WTC11 (cell line): ENCODE measurements around the gene CDKL2. TPM values are rescaled to one million over a fixed set of nuclear protein-coding genes. Genes with fewer than 3 reads are reported as not detected.
A peak's percentile ranks its signal among the peaks of the same experiment; 100 is the strongest.

Source experiments
- ATAC-seq: fragments of 200-7000 bp; cut with Tn5 transposase; 2 replicates; pipeline ENCODE4 v1.10.0; 2021; ENCODE audit warnings: mild to moderate bottlenecking, moderate library complexity
- CTCF ChIA-PET: fragments of 300-600 bp; sonication (Branson Sonifier 250); formaldehyde crosslinking; loops from one replicate; lab custom pipeline; 2021; ENCODE audit warnings: antibody characterized with exemption; lab: Charles Lee
- POLR2A ChIA-PET: fragments of 350-600 bp; sonication (Branson Sonifier 250); formaldehyde crosslinking; loops from one replicate; lab custom pipeline; 2021; ENCODE audit warnings: antibody characterized with exemption; lab: Charles Lee
- DNase-seq: peaks from one replicate; pipeline ENCODE4 v3.0.0; 2021; ENCODE audit warnings: low spot score
- H3K27ac Mint-ChIP-seq: 2 replicates; pipeline ENCODE4 v1.8.0; 2021; ENCODE audit warnings: mixed read lengths
- H3K27me3 Mint-ChIP-seq: 2 replicates; pipeline ENCODE4 v1.8.0; 2021; ENCODE audit warnings: low read depth, mild to moderate bottlenecking, moderate library complexity, mixed read lengths
- H3K36me3 Mint-ChIP-seq: 2 replicates; pipeline ENCODE4 v1.8.0; 2021; ENCODE audit warnings: mixed read lengths
- H3K4me1 Mint-ChIP-seq: 2 replicates; pipeline ENCODE4 v1.8.0; 2022; ENCODE audit warnings: mixed read lengths
- H3K4me3 Mint-ChIP-seq: 2 replicates; pipeline ENCODE4 v1.8.0; 2021; ENCODE audit warnings: mild to moderate bottlenecking, moderate library complexity, mixed read lengths
- H3K9me3 Mint-ChIP-seq: 2 replicates; pipeline ENCODE4 v1.8.0; 2021; ENCODE audit warnings: mixed read lengths
- ESRRA ChIP-seq: sonication (generic); formaldehyde crosslinking; IDR thresholded peaks from 2 replicates; pipeline ENCODE4 v1.8.1; 2022; ENCODE audit warnings: mild to moderate bottlenecking, missing genetic modification reagents, borderline replicate concordance
- FOXJ3 ChIP-seq: sonication (generic); formaldehyde crosslinking; IDR thresholded peaks from 2 replicates; pipeline ENCODE4 v1.9.0; 2021; ENCODE audit warnings: missing genetic modification reagents, mild to moderate bottlenecking, borderline replicate concordance
- FOXP1 ChIP-seq: sonication (generic); formaldehyde crosslinking; IDR thresholded peaks from 2 replicates; pipeline ENCODE4 v1.8.0; 2022; ENCODE audit warnings: missing genetic modification reagents, mild to moderate bottlenecking, moderate library complexity, borderline replicate concordance
- MXD4 ChIP-seq: fragments of 250-450 bp; sonication (Bioruptor Pico); IDR thresholded peaks from 2 replicates; pipeline ENCODE4 v1.8.0; 2021; ENCODE audit warnings: mild to moderate bottlenecking, moderate library complexity, borderline replicate concordance
- MYBL2 ChIP-seq: sonication (generic); formaldehyde crosslinking; IDR thresholded peaks from 2 replicates; pipeline ENCODE4 v1.8.1; 2023; ENCODE audit warnings: mild to moderate bottlenecking, moderate library complexity, missing genetic modification reagents
- NR3C1 ChIP-seq: sonication (generic); formaldehyde crosslinking; conservative IDR thresholded peaks from 2 replicates; pipeline ENCODE4 v1.8.1; 2023; ENCODE audit warnings: low read depth, mild to moderate bottlenecking, missing genetic modification reagents
- SP1 ChIP-seq: sonication (generic); formaldehyde crosslinking; conservative IDR thresholded peaks from 2 replicates; pipeline ENCODE4 v1.8.1; 2022; ENCODE audit warnings: missing genetic modification reagents
- total RNA-seq: library from RNA; stranded (reverse); gene quantifications from 3 replicates; pipeline ENCODE4 v1.2.3, GENCODE V29; 2021
- TF ChIP-seq, protein P1 (sequence below): sonication (generic); formaldehyde crosslinking; IDR thresholded peaks from 2 replicates; pipeline ENCODE4 v1.8.1; 2023; ENCODE audit warnings: mild to moderate bottlenecking, missing genetic modification reagents, borderline replicate concordance
- TF ChIP-seq, protein P2 (sequence below): fragments of 250-450 bp; sonication (Bioruptor Pico); IDR thresholded peaks from 2 replicates; pipeline ENCODE4 v1.9.0; 2021; ENCODE audit warnings: mild to moderate bottlenecking
- TF ChIP-seq, protein P3 (sequence below): sonication (generic); formaldehyde crosslinking; IDR thresholded peaks from 2 replicates; pipeline ENCODE4 v1.8.1; 2023; ENCODE audit warnings: mild to moderate bottlenecking, moderate library complexity, missing genetic modification reagents

Gene CDKL2
- total RNA-seq, 1 experiment from 2014 or later: 1.7 TPM

DNA sequence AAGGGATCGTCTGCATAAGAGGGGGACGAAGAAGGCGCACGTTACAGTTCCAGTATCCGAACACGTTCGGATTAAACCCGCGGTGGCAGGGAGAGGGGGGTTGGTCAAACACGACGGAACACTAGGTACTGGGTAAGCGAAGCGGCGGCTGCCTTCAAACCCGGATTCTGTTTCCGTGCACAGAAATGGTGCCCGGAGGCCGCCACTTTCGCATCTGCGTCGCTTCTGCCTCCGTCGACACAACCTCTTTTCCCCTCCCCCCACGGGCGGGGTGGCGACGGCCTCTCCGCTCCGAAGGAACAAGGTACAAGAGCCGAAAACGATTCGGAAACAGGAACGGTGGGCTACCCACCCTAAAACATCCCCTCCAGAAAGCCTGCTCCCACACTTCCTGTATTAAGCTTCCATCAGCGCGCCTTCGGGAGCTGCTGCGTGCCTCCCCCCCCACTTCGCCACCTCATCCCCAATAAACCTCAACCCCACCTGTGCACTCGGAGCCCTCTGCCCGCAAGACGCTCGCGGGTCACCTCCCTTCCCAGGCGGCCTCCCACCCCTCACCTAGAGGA is 42.2 kb upstream of the CDKL2 start:
- H3K27me3 Mint-ChIP-seq: no peaks in the 10 kb centered on the region
- ATAC-seq (no peak), DNase-seq (peak; percentile 60)
- H3K27ac Mint-ChIP-seq: peak overlapping the region; percentile 100
- CTCF ChIA-PET: interaction anchor here (0.6 to 1.4 kb wide), 3 partner anchors 19 to 175 kb away, joined by 3 to 5 read pairs (median 3); no protein-coding TSS in a partner anchor
- H3K4me1 Mint-ChIP-seq: peaks cover 66% of the 10 kb centered on the region
- H3K36me3 Mint-ChIP-seq: no peaks in the 10 kb centered on the region
- peak overlapping the region; percentile 96 for H3K4me3 Mint-ChIP-seq
- POLR2A ChIA-PET: interaction anchor here (1.1 to 3.4 kb wide), 2 partner anchors 52 to 54 kb away, joined by 3 to 28 read pairs; partner anchors contain the start of gene USO1
- no peaks in the 10 kb centered on the region for H3K9me3 Mint-ChIP-seq
- TF ChIP-seq, protein P1, sequence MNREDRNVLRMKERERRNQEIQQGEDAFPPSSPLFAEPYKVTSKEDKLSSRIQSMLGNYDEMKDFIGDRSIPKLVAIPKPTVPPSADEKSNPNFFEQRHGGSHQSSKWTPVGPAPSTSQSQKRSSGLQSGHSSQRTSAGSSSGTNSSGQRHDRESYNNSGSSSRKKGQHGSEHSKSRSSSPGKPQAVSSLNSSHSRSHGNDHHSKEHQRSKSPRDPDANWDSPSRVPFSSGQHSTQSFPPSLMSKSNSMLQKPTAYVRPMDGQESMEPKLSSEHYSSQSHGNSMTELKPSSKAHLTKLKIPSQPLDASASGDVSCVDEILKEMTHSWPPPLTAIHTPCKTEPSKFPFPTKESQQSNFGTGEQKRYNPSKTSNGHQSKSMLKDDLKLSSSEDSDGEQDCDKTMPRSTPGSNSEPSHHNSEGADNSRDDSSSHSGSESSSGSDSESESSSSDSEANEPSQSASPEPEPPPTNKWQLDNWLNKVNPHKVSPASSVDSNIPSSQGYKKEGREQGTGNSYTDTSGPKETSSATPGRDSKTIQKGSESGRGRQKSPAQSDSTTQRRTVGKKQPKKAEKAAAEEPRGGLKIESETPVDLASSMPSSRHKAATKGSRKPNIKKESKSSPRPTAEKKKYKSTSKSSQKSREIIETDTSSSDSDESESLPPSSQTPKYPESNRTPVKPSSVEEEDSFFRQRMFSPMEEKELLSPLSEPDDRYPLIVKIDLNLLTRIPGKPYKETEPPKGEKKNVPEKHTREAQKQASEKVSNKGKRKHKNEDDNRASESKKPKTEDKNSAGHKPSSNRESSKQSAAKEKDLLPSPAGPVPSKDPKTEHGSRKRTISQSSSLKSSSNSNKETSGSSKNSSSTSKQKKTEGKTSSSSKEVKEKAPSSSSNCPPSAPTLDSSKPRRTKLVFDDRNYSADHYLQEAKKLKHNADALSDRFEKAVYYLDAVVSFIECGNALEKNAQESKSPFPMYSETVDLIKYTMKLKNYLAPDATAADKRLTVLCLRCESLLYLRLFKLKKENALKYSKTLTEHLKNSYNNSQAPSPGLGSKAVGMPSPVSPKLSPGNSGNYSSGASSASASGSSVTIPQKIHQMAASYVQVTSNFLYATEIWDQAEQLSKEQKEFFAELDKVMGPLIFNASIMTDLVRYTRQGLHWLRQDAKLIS (CRISPR knock-in tag): 0 out of 2 replicates have a peak, but pooled peaks have one; percentile 36
- no peak for TF ChIP-seq MXD4 (CRISPR knock-in tag)
- 0 out of 2 replicates have a peak, but pooled peaks have one; percentile 65 for TF ChIP-seq NR3C1 (CRISPR knock-in tag)
- TF ChIP-seq, protein P2, sequence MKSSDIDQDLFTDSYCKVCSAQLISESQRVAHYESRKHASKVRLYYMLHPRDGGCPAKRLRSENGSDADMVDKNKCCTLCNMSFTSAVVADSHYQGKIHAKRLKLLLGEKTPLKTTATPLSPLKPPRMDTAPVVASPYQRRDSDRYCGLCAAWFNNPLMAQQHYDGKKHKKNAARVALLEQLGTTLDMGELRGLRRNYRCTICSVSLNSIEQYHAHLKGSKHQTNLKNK (CRISPR knock-in tag): no peak
- TF ChIP-seq, protein P3, sequence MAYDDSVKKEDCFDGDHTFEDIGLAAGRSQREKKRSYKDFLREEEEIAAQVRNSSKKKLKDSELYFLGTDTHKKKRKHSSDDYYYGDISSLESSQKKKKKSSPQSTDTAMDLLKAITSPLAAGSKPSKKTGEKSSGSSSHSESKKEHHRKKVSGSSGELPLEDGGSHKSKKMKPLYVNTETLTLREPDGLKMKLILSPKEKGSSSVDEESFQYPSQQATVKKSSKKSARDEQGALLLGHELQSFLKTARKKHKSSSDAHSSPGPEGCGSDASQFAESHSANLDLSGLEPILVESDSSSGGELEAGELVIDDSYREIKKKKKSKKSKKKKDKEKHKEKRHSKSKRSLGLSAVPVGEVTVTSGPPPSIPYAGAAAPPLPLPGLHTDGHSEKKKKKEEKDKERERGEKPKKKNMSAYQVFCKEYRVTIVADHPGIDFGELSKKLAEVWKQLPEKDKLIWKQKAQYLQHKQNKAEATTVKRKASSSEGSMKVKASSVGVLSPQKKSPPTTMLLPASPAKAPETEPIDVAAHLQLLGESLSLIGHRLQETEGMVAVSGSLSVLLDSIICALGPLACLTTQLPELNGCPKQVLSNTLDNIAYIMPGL (CRISPR knock-in tag): peak; percentile 43; the same call in 1 of the 2 replicates

DNA sequence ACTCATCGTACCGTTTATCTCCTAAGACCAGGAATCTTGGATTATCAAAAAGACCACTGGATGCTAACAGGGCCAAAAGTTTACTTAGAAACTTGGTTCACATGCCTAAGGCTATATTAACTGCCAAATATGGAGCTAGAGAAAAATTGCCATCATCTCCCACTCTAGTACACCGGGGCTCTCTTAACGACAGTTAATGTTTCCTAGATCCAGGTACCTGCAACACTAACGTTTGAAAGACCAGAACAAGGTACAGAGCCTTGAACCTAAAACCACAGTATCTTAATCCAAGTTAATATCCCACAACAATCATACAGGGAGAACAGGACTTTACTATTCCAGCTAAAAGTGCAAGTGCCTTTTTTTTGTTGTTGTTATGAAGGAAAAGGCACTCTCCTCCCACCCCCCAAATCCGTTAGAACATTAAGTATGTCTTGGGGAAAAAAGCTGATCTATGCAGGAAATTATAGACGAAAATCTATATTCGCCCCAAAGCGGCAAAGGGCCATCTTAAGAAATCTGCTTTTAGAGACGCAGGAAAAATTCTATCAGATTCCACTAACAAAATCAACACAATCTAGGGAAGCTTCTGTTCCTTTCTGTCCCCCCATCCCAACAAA is 41.6 kb upstream of the CDKL2 start:
- Mint-ChIP-seq H3K9me3 (no peaks in the 10 kb centered on the region), H3K4me3 (peak overlapping the region; percentile 96), H3K36me3 (no peaks in the 10 kb centered on the region), H3K27me3 (no peaks in the 10 kb centered on the region), H3K27ac (peak overlapping the region; percentile 100), H3K4me1 (peaks cover 72% of the 10 kb centered on the region)
- no peak for DNase-seq
- ChIA-PET POLR2A (interaction anchor here (1.1 to 3.4 kb wide), 2 partner anchors 52 to 54 kb away, joined by 3 to 28 read pairs; partner anchors contain the start of gene USO1), CTCF (interaction anchor here (1.1 to 1.4 kb wide), 2 partner anchors 37 to 176 kb away, joined by 3 read pairs; no protein-coding TSS in a partner anchor)
- TF ChIP-seq FOXJ3 (no peak), ESRRA (CRISPR knock-in tag) (no peak), FOXP1 (no peak), SP1 (no peak), MYBL2 (no peak)
- TF ChIP-seq, protein P1 (CRISPR knock-in tag): no peak
- ATAC-seq: no peak
